ENCODE data around the gene LRIF1.

- TF ChIP-seq, protein P1, sequence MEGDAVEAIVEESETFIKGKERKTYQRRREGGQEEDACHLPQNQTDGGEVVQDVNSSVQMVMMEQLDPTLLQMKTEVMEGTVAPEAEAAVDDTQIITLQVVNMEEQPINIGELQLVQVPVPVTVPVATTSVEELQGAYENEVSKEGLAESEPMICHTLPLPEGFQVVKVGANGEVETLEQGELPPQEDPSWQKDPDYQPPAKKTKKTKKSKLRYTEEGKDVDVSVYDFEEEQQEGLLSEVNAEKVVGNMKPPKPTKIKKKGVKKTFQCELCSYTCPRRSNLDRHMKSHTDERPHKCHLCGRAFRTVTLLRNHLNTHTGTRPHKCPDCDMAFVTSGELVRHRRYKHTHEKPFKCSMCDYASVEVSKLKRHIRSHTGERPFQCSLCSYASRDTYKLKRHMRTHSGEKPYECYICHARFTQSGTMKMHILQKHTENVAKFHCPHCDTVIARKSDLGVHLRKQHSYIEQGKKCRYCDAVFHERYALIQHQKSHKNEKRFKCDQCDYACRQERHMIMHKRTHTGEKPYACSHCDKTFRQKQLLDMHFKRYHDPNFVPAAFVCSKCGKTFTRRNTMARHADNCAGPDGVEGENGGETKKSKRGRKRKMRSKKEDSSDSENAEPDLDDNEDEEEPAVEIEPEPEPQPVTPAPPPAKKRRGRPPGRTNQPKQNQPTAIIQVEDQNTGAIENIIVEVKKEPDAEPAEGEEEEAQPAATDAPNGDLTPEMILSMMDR (IDR thresholded peaks at IDR 0.05) = no peak
- TF ChIP-seq EP300 (IDR thresholded peaks at IDR 0.05) = no peak
Observed at GRCh38 chr1:110898734-110899457, 64.8 kb downstream of the LRIF1 start.
